Thyroid gland (tissue), 4 donors: Measurements from ENCODE around the gene HEPACAM.

Experiments used
- POLR2A ChIP-seq, 2 donors: fragments of 450-650 bp; IDR thresholded peaks; one replicate each; pipeline ENCODE4 v1.6.1; 2017; ENCODE audit warnings: antibody characterized with exemption in 2 of 2, mild to moderate bottlenecking in 2 of 2, moderate library complexity in 1 of 2
- TF ChIP-seq, protein P1 (sequence below), 6 experiments: fragments of 200-600 bp in 3 of 6; fragments of 450-650 bp in 3 of 6; sonication (generic) in 3 of 6; IDR thresholded peaks; one replicate each; pipeline ENCODE4 v1.5.1; 2016 to 2019; ENCODE audit warnings: antibody characterized with exemption in 6 of 6, mild to moderate bottlenecking in 2 of 6, inconsistent platforms in 1 of 6, moderate library complexity in 1 of 6

DNA sequence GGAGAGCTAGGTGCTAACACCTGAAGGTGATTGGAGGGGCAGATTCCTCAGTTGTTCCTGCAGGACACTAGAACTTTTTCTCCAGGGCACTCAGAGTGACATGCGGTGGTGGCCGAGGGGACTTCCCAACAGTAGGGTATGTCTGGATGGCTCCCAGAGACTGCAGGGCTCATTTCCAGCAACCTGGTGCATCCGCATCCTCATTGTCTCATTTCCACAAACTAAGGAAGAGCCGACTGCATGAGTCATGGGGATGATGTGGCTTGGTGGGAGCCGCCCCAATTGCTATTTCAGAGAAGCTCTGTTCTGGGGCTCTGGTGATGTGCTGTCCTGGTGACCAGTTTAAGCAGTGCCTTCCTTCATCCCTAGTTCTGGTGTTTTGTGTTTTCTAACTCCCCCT, 35.4 kb downstream of the HEPACAM start:
- TF ChIP-seq, protein P1, sequence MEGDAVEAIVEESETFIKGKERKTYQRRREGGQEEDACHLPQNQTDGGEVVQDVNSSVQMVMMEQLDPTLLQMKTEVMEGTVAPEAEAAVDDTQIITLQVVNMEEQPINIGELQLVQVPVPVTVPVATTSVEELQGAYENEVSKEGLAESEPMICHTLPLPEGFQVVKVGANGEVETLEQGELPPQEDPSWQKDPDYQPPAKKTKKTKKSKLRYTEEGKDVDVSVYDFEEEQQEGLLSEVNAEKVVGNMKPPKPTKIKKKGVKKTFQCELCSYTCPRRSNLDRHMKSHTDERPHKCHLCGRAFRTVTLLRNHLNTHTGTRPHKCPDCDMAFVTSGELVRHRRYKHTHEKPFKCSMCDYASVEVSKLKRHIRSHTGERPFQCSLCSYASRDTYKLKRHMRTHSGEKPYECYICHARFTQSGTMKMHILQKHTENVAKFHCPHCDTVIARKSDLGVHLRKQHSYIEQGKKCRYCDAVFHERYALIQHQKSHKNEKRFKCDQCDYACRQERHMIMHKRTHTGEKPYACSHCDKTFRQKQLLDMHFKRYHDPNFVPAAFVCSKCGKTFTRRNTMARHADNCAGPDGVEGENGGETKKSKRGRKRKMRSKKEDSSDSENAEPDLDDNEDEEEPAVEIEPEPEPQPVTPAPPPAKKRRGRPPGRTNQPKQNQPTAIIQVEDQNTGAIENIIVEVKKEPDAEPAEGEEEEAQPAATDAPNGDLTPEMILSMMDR (IDR thresholded peaks at IDR 0.05) = no peak
- TF ChIP-seq POLR2A (IDR thresholded peaks at IDR 0.05) = no peak
